ENCODE measurements around the gene PFKFB1. TPM values are rescaled to one million over a fixed set of nuclear protein-coding genes. Genes with fewer than 3 reads are reported as not detected.

PFKFB1 gene
- total and polyA plus RNA-seq, 9 of the 15 experiments (the other 6 are each of a cell fraction or from before 2014, with no cell fraction given): 0.07 to 0.24 (median 0.15) TPM; not detected in 2

- ChIA-PET POLR2A (interaction anchor here (0.6 kb wide), 1 partner anchor 1351 kb away, joined by 3 read pairs; no protein-coding TSS in a partner anchor), CTCF (ENCODE audit: low intra/inter-chr PET ratio) (no interaction called here)
- no TSS peak for BruUV-seq (replicated peaks)
- H3K4me1 ChIP-seq (replicated peaks in 1 of 2; ENCODE audit: control insufficient read depth in 2 of 2, insufficient read depth in 2 of 2, low read length in 2 of 2): no peaks in the 10 kb centered on the region; a peak in 1 of 5 replicates
- H2AFZ ChIP-seq (ENCODE audit: low read depth, low read length): no peak overlapping the region
- H3K9me3 ChIP-seq (replicated peaks; ENCODE audit: control insufficient read depth, insufficient read depth, low read depth, low read length): no peaks in the 10 kb centered on the region
- no peak for DNase-seq (ENCODE audit: extremely low read depth in 1 of 4, low spot score in 3 of 4)
- H3K9me1 ChIP-seq (ENCODE audit: control insufficient read depth, insufficient read depth, low read length): no peaks in the 10 kb centered on the region
- FAIRE-seq: no peak
- no peaks in the 10 kb centered on the region for H4K20me1 ChIP-seq (replicated peaks; ENCODE audit: control insufficient read depth, insufficient read depth, low read length)
- TF ChIP-seq SOX6 (IDR thresholded peaks at IDR 0.05) (no peak), NRF1 (conservative IDR thresholded peaks at IDR 0.05 in 1 of 2, IDR thresholded peaks at IDR 0.05 in 1 of 2) (peak; percentile 57 to 67)
- ATAC-seq: no peak
- H3K36me3 ChIP-seq (ENCODE audit: control insufficient read depth, insufficient read depth, low read length): no peaks in the 10 kb centered on the region
- 17% methylated on average over 10 of the region's 29 CpGs for WGBS (ENCODE audit: insufficient coverage, low coverage, missing lambda C conversion rate)
- H3K79me2 ChIP-seq (ENCODE audit: control insufficient read depth, insufficient read depth, low read length): no peaks in the 10 kb centered on the region
- no peak overlapping the region for H3K9ac ChIP-seq (ENCODE audit: insufficient read depth in 1 of 2, low read depth in 2 of 2, low read length in 2 of 2)
- H3K4me2 ChIP-seq (ENCODE audit: insufficient read depth, low read length): peak overlapping the region; percentile 55
- no peak overlapping the region for H3K27ac ChIP-seq (ENCODE audit: extremely low read depth, low read depth, low read length)
- in situ Hi-C loops (cut with MboI) (no loop called here), intact Hi-C loops (cut with micrococcal nuclease) (no loop called here)
- peaks cover 0 to 12% of the 10 kb centered on the region in 2 experiments; a peak in 1 of 5 replicates for H3K27me3 ChIP-seq (ENCODE audit: control insufficient read depth in 2 of 2, insufficient read depth in 2 of 2, low read length in 2 of 2)
- H3K4me3 ChIP-seq: no peak overlapping the region
These were observed 72.5 kb downstream of the PFKFB1 start for GRCh38 chrX:54921427-54922021.

- peak within 1 kb of the TSS; percentile 55 for H3K4me2 ChIP-seq (ENCODE audit: insufficient read depth, low read length)
- intact Hi-C loops (cut with micrococcal nuclease): no loop called here
- H3K9me1 ChIP-seq (ENCODE audit: control insufficient read depth, insufficient read depth, low read length): no peaks in the 10 kb centered on the region
- FAIRE-seq (no peak), ATAC-seq (no peak), DNase-seq (ENCODE audit: extremely low read depth in 1 of 4, low spot score in 3 of 4) (no peak)
- H3K27ac ChIP-seq (ENCODE audit: extremely low read depth, low read depth, low read length): no peak within 1 kb of the TSS
- no TSS peak for BruUV-seq (replicated peaks)
- 0 out of 2 replicates have a peak within 1 kb of the TSS, but pooled peaks have one; percentile 11 for H3K4me3 ChIP-seq
- 0 out of 5 replicates have a peak, but pooled peaks cover 0 to 12% of the 10 kb centered on the region in 2 experiments for H3K27me3 ChIP-seq (ENCODE audit: control insufficient read depth in 2 of 2, insufficient read depth in 2 of 2, low read length in 2 of 2)
- no peak within 1 kb of the TSS for H3K9ac ChIP-seq (ENCODE audit: insufficient read depth in 1 of 2, low read depth in 2 of 2, low read length in 2 of 2)
- H3K79me2 ChIP-seq (ENCODE audit: control insufficient read depth, insufficient read depth, low read length): no peaks in the 10 kb centered on the region
- ChIA-PET POLR2A (no interaction called here), CTCF (ENCODE audit: low intra/inter-chr PET ratio) (no interaction called here)
- no peaks in the 10 kb centered on the region; a peak in 1 of 5 replicates for H3K4me1 ChIP-seq (replicated peaks in 1 of 2; ENCODE audit: control insufficient read depth in 2 of 2, insufficient read depth in 2 of 2, low read length in 2 of 2)
- no peaks in the 10 kb centered on the region for H3K9me3 ChIP-seq (replicated peaks; ENCODE audit: control insufficient read depth, insufficient read depth, low read depth, low read length)
- in situ Hi-C loops (cut with MboI): no loop called here
- peak within 1 kb of the TSS; percentile 81 for H2AFZ ChIP-seq (ENCODE audit: low read depth, low read length)
- 15% methylated on average over 16 of the region's 29 CpGs for WGBS (ENCODE audit: insufficient coverage, low coverage, missing lambda C conversion rate)
- H3K36me3 ChIP-seq (ENCODE audit: control insufficient read depth, insufficient read depth, low read length): no peaks in the 10 kb centered on the region
- no peaks in the 10 kb centered on the region for H4K20me1 ChIP-seq (replicated peaks; ENCODE audit: control insufficient read depth, insufficient read depth, low read length)
- TF ChIP-seq DEAF1 (CRISPR knock-in tag; IDR thresholded peaks at IDR 0.05): no peak
- no peak for TF ChIP-seq MYBL2 (IDR thresholded peaks at IDR 0.05; ENCODE audit: low read depth)
- no peak for TF ChIP-seq MYBL2 (CRISPR knock-in tag; IDR thresholded peaks at IDR 0.05; ENCODE audit: borderline replicate concordance)
- no peak for TF ChIP-seq ZNF24 (IDR thresholded peaks at IDR 0.05)
- TF ChIP-seq SP1 (CRISPR knock-in tag; IDR thresholded peaks at IDR 0.05): no peak
- no peak for TF ChIP-seq TFAP4 (CRISPR knock-in tag; IDR thresholded peaks at IDR 0.05; ENCODE audit: borderline replicate concordance)
- no peak for TF ChIP-seq ATF6 (CRISPR knock-in tag; IDR thresholded peaks at IDR 0.05)
These were observed 73.2 kb downstream of the PFKFB1 start, which contains the start of gene TRO for GRCh38 chrX:54920610-54921426. Gene TRO, plus strand, starts transcription at chrX:54920824. Its CDS starts 1,423 bp downstream, at chrX:54922247.

All from K562 (cell line).